Omental fat pad (tissue), 4 donors: Measurements from ENCODE around the gene FGGY. TPM values are rescaled to one million over a fixed set of nuclear protein-coding genes. Genes with fewer than 3 reads are reported as not detected.

Experiments used
- ATAC-seq: fragments of 150-250 bp; one replicate; pipeline ENCODE4 v1.9.1; 2016; ENCODE audit warnings: mild to moderate bottlenecking, moderate library complexity; ENCODE audit not compliant: low FRiP score
- DNase-seq: peaks from one replicate; pipeline ENCODE4 v3.0.0-alpha.2; 2019; ENCODE audit warnings: low spot score
- total RNA-seq, 4 donors: library from RNA; depleted of rRNA; stranded (reverse); fragments of >200 nt; gene quantifications; one replicate each; pipeline ENCODE4 v1.1.0, GENCODE V29; 2016
- TF ChIP-seq, protein P1 (sequence below), 3 donors: fragments of 450-650 bp; IDR thresholded peaks; one replicate each; pipeline ENCODE4 v1.5.1; 2016 to 2017; ENCODE audit warnings: antibody characterized with exemption in 3 of 3, mild to moderate bottlenecking in 3 of 3, moderate library complexity in 2 of 3

The FGGY gene
- total RNA-seq, 4 donors from 2014 or later: 4.9 to 20.6 (median 10.7) TPM

GRCh38 chr1:59428828-59429227, 131.9 kb downstream of the FGGY start:
- ATAC-seq (no peak), DNase-seq (no peak)
- TF ChIP-seq, protein P1, sequence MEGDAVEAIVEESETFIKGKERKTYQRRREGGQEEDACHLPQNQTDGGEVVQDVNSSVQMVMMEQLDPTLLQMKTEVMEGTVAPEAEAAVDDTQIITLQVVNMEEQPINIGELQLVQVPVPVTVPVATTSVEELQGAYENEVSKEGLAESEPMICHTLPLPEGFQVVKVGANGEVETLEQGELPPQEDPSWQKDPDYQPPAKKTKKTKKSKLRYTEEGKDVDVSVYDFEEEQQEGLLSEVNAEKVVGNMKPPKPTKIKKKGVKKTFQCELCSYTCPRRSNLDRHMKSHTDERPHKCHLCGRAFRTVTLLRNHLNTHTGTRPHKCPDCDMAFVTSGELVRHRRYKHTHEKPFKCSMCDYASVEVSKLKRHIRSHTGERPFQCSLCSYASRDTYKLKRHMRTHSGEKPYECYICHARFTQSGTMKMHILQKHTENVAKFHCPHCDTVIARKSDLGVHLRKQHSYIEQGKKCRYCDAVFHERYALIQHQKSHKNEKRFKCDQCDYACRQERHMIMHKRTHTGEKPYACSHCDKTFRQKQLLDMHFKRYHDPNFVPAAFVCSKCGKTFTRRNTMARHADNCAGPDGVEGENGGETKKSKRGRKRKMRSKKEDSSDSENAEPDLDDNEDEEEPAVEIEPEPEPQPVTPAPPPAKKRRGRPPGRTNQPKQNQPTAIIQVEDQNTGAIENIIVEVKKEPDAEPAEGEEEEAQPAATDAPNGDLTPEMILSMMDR (IDR thresholded peaks at IDR 0.05): no peak

DNA sequence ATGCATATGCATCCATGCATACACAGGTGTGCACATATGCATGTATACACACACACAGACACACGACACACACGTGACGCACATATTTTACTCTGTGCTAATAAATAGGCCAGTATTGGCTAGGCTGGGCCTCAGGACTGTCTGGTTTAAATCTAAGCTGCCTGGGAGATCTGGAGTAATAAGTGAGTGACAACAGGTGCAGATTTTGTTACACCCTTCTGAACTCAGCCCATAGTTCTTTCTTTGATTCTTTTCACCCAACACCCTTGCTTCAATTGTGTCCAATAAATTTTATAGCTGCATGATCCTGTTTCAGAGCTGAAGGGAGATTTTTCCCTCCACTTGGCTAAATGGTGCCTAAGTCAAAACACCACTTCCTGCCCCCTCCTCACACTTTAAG, 132.8 kb downstream of the FGGY start:
- ATAC-seq (no peak), DNase-seq (no peak)
- TF ChIP-seq, protein P1 (IDR thresholded peaks at IDR 0.05): no peak

DNA sequence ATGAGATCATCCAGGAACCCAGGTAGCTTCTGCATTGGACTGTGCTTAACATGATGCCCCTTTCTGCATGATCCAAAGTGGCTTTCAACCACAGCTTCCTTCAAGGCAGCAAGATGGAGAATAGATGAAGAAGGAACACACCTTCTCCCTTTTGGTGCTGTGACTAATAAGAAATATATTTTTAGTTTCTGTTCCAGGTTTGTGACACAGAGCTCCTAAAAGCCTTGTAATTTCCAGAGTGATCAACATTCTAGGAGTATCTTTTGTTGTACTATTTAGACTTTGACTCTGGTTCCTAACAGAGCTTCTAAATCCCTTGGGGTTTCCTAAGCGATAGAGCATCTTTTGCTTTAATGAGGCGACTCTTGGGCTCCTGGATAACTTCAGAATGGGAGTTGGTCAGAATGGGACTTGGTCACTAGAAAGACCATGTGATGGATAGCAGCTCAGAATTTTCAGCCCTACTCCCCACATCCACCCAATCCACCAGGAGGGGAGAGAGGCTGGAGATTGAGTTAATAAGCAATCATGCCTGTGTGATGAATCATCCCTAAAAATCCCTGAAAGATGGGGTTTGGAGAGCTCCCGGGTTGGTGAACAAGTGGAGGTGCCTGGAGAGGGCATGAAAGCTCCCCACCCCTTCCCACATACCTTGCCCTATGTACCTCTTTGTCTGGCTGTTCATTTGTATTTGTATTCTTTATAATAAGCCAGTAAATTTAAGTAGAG, 134.8 kb downstream of the FGGY start:
- DNase-seq (no peak), ATAC-seq (no peak)
- TF ChIP-seq, protein P1 (IDR thresholded peaks at IDR 0.05): no peak

- DNase-seq: no peak
- ATAC-seq: no peak
Observed at GRCh38 chr1:59432531-59433439, 135.9 kb downstream of the FGGY start.

GRCh38 chr1:59433440-59433813, 136.5 kb downstream of the FGGY start:
- TF ChIP-seq, protein P1 (IDR thresholded peaks at IDR 0.05): no peak
- no peak for DNase-seq
- ATAC-seq: no peak

More at GRCh38 chr1:59432531-59433439, 135.9 kb downstream of the FGGY start:
- TF ChIP-seq, protein P1 (IDR thresholded peaks at IDR 0.05): no peak

DNA sequence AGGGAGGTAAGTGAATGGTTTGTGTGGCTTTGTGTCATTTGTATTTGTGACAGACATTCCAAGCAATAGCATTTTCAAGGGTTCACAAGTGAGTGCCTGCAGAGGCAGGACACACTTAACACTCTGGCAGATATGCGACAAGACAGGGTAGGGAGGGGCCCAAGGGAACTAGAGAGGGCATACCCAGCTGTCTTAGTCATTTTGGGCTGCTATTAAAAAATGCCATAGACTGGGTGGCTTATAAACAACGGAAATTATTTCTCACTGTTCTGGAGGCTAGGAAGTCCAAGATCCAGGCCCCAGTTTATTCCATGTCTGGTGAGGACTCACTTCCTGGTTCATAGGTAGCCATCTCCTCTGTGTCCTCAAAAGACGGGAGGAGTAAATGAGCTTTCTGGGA, 137.4 kb downstream of the FGGY start:
- no peak for ATAC-seq
- TF ChIP-seq, protein P1 (IDR thresholded peaks at IDR 0.05): no peak

More for the DNA sequence above, 137.4 kb downstream of the FGGY start:
- DNase-seq: no peak
